PC-9 (cell line): ENCODE results near the gene ATAD2B.

Source experiments
- EZH2 ChIP-seq: fragments of 200-600 bp; sonication (generic); IDR thresholded peaks from 2 replicates; pipeline ENCODE4 v1.8.0; 2017; ENCODE audit warnings: antibody characterized with exemption, low read depth
- TF ChIP-seq, protein P1 (sequence below): fragments of 200-600 bp; sonication (generic); conservative IDR thresholded peaks from 2 replicates; pipeline ENCODE4 v1.6.1; 2017; ENCODE audit warnings: mixed run types, antibody characterized with exemption, mild to moderate bottlenecking, moderate library complexity

DNA sequence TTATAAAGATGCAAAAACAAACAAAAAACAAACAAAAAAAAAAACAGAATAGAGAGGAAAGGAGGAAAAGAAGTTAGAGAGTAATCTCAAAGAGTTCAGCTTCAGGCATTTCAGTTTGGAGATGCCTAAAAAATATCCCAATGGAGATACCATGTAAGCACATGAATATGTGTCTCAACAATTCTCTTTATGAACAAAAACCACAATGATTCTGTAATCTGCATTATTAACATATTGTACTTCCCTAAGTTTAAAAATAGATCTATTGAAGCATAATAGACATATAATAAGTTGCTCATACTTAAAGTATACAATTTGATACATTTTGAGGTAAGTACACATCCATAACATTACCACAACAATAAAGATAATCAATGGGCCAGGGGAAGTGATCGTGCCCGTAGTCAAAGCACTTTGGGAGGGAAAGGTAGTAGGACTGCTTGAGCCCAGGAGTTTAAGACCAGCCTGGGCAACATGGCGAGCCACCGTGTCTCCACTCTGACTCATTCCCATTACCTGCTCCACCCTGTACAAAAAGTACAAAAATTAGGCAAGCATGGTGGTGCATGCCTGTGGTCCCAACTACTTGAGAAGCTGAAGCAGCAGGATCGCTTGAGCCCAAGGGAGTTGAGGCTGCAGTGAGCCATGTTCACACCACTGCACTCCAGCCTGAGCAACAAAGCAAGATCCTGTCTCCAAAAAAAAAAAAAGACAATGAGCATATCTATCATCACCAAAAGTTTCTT, 158.9 kb downstream of the ATAD2B start:
- TF ChIP-seq, protein P1, sequence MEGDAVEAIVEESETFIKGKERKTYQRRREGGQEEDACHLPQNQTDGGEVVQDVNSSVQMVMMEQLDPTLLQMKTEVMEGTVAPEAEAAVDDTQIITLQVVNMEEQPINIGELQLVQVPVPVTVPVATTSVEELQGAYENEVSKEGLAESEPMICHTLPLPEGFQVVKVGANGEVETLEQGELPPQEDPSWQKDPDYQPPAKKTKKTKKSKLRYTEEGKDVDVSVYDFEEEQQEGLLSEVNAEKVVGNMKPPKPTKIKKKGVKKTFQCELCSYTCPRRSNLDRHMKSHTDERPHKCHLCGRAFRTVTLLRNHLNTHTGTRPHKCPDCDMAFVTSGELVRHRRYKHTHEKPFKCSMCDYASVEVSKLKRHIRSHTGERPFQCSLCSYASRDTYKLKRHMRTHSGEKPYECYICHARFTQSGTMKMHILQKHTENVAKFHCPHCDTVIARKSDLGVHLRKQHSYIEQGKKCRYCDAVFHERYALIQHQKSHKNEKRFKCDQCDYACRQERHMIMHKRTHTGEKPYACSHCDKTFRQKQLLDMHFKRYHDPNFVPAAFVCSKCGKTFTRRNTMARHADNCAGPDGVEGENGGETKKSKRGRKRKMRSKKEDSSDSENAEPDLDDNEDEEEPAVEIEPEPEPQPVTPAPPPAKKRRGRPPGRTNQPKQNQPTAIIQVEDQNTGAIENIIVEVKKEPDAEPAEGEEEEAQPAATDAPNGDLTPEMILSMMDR, result no peak
- no peak for TF ChIP-seq EZH2
